Suprapubic skin (tissue), 3 donors: ENCODE measurements around the gene CEP120.

Experiments used
- CTCF ChIP-seq, 2 donors: fragments of 200-600 bp in 1 of 2; fragments of 450-650 bp in 1 of 2; sonication (generic) in 1 of 2; IDR thresholded peaks; one replicate each; pipeline ENCODE4 v1.5.1; 2016 to 2019; ENCODE audit warnings: antibody characterized with exemption in 2 of 2, mild to moderate bottlenecking in 1 of 2, moderate library complexity in 1 of 2
- EP300 ChIP-seq: sonication (generic); formaldehyde crosslinking; IDR thresholded peaks from one replicate; pipeline ENCODE4 v1.6.1; 2017; ENCODE audit warnings: antibody characterized with exemption

DNA sequence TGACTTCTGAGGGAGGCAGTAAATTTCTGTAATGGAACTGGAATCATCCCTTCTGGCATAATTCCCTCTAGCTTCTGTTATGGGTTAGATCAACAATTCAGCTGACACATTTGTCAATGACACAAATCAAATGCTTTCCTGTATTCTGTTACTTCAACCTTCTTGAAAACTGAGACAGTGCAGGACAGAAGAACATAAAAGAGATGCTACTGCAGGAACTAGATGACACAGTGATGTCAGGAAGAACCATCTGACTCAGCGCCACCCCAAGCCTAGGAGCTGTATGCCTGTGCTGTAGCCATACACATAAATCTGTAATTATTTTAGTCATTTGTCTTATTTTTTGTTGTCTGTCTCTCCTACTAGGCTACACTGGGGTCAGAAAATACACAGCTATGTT is 18.2 kb upstream of the CEP120 start:
- TF ChIP-seq CTCF (IDR thresholded peaks at IDR 0.05) (no peak), EP300 (no peak)
